ENCODE data around the gene PFN3. TPM values are rescaled to one million over a fixed set of nuclear protein-coding genes. Genes with fewer than 3 reads are reported as not detected.
A peak's percentile ranks its signal among the peaks of the same experiment; 100 is the strongest.

Gene PFN3
- not detected for total RNA-seq

- DNase-seq (ENCODE audit: low spot score in 2 of 2): no peak
- peaks cover 0 to 4% of the 10 kb centered on the region in 2 donors for H3K36me3 Mint-ChIP-seq
These were observed at the start of gene PFN3 for GRCh38 chr5:177399997-177400868. Gene PFN3 (minus strand): TSS chr5:177400661. CDS start chr5:177400576, 85 bp downstream.

DNA sequence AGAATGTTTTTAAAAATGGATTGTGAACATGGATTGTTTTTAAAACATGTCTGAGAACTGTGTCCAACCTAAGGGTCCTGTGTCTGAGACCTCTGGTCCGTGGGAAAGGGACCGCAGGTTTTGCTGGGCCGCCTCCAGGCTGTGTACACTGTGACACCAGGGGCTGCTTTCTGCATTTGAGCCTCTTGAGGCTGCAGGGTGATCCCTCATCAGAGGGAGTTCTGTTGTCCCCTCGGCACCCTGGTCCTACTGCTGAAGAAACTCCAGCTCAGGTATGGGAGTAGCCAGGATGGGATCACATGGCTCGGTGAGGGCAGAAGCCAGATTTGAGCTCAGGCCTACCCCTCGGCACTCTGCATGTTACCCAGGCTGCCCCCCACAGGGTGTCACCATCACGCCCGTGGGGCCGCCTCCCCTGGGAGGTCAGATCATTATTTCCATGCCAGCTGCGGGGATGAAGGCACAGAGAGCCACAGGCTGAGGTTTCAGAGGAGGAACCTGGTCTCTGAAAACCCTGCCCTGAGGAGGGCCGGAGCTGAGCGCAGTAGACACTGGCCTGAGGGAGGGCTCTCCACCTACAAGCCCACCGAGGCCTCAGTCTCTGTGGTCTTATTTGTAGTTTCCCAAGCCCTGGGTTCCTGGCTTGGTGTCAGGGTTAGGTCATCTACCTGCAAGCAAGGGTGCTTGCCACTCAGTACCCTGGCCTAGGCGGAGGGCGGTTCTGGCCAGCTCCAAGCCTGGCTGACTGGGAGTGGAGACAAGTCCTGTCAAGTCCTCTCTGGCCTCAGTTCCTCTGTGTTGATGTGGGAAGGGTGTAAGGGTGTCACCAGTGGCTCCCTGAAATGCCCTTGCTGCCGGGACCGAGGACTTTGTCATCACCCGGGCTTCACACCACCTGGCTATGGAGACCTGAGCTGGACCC is 48.9 kb upstream of the PFN3 start:
- no peak for ATAC-seq
- H3K27ac Mint-ChIP-seq: peak overlapping the region in 1 of 2 donors; percentile 84
- no peaks in the 10 kb centered on the region for H3K9me3 Mint-ChIP-seq
- no peak for DNase-seq (ENCODE audit: low spot score in 2 of 2)
- no peaks in the 10 kb centered on the region for H3K36me3 Mint-ChIP-seq

More at GRCh38 chr5:177399997-177400868, at the start of gene PFN3:
- no peaks in the 10 kb centered on the region for H3K9me3 Mint-ChIP-seq
- no peak for ATAC-seq
- H3K27ac Mint-ChIP-seq: no peak within 1 kb of the TSS

DNA sequence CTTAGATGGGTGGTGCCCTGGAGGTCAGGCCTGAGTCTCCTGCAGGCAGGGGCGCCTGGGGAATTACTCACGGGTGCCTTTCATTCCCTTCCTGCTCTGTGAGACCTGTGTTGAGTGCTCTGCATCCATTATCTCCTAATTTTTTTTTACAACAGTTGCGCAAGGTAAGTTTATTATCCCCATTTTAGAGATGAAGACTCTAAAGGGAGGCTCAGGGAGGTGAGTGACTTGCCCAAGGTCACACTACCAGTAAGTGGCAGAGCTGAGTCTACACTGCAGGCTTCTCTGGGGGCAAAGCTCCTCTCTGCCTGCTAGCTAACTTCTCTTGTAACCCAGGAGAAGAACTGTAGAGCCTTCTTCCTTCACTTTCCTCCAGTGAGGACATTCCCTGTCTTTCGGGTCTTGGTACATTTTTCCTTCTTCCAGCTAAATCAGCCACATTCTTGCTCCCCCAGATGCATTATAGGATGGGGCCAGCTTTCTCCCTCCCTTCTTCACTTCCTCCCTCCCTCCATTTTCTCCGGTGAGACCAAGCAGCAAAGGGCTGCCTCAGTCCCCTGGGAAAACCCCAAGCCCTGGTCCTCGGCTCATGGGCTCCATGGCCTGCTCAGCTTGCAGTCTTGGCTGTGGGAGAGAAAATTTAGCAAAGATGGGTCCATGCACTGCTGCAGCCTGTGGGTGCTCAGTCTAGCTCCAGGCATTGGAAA is 47.9 kb upstream of the PFN3 start:
- Mint-ChIP-seq H3K27ac (peak overlapping the region; percentile 84 to 95), H3K36me3 (no peaks in the 10 kb centered on the region), H3K9me3 (no peaks in the 10 kb centered on the region)
- no peak for ATAC-seq
- no peak for DNase-seq (ENCODE audit: low spot score in 2 of 2)

- no peaks in the 10 kb centered on the region for H3K36me3 Mint-ChIP-seq
- DNase-seq (ENCODE audit: low spot score in 2 of 2) (no peak), ATAC-seq (peak; percentile 1 to 36)
- H3K27ac Mint-ChIP-seq: peak overlapping the region; percentile 36 to 84
- no peaks in the 10 kb centered on the region for H3K9me3 Mint-ChIP-seq
These were observed 47.3 kb upstream of the PFN3 start for GRCh38 chr5:177447611-177448243.

DNA sequence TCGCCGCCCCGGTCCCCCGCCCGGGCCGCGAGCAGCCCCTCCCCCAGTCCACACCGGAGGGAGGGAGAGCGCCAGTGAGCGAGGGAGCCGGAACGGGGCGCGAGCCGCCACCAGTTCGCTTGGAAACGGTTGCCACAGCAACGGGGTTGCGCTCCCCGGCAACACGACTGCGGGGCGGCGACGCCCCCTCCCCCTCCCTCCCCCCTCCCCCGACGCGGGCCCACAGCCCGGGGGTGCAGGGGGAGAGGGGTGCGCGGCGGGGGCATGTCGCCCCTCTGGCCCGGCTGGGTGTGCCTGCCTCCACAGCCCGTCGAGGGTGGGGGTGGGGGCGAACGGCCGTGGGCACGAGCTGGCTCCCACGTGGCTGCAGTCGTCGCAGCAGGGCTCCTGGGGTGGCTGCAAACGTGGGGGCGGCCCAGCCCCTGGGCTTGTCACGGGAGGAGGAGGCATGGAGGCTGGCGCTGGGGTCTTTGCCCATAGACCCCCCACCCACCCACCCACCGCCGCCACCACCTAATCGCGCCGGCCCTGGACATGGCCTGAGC is 46.7 kb upstream of the PFN3 start:
- no peak overlapping the region for H3K27ac Mint-ChIP-seq
- no peaks in the 10 kb centered on the region for H3K9me3 Mint-ChIP-seq
- ATAC-seq: peak; percentile 21 to 45
- H3K36me3 Mint-ChIP-seq: no peaks in the 10 kb centered on the region
- peak in 1 of 2 donors; percentile 67 for DNase-seq (ENCODE audit: low spot score in 2 of 2)

DNA sequence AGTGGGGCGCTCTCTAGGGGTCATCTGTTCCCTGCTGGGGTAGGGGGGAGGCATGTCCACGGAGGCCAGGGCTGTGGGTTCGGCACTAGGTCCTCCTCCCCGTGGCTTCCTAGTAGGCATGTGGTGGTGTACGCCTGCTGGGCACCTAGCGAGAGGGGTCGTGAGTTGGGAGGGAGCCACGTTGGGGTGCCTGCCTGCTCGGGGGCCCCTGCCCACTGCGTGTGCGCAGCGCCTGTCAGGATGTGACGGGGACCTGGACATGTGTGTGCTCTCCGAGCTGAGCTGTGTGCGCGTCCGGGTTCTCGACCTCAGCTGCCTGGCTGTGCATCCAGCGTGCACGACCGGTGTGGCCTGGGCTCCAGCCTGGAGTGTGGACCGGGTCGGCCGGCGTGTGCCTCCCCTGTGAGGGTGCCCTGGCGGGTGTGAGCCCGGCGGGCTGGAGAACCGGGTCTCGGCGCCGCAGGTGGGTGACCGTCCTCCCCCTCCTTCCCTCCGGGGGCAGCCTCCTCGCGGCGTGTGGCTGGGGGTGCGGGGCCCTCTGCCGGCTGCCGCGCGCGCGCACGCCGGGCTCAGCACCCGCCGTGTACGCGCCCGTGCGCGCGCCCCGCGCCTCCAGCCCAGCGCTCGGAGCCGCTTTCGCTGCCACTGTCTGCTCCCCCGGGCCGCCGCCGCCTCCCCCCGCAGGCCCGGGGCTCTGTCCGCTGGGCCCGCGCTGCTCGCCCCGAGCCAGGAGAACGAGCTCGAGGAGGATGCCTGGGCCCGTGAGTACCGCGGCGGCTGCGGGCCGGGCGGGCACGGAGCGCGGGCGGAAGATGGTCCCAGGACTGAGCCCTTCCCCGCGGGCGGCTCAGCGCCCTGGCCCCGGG is 46.0 kb upstream of the PFN3 start, which contains the start of gene PRR7:
Gene PRR7 (plus strand): TSS at position 615 of the 866 bp plus-strand sequence. CDS start 8,254 bp downstream, outside the sequence.
- Mint-ChIP-seq H3K27ac (peak within 1 kb of the TSS; percentile 67 to 84), H3K36me3 (no peaks in the 10 kb centered on the region), H3K9me3 (no peaks in the 10 kb centered on the region)
- DNase-seq (ENCODE audit: low spot score in 2 of 2) (peak in 1 of 2 donors; percentile 71), ATAC-seq (peak; percentile 41 to 65)

DNA sequence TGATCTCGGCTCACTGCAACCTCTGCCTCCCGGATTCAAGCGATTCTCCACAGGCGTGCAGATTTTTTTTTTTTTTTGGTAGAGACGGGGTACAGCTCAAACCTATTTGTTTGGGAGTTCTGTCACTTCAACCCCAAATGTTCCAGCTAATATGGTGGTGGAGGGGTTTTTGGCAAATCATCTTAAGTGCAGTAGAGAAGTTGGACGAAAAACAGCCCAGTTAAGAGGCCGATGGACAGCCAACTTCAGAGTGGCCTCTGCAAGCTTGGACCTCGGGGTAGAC is 45.4 kb upstream of the PFN3 start:
- ATAC-seq: no peak

GRCh38 chr5:177445052-177445916 is 44.8 kb upstream of the PFN3 start:
- DNase-seq (ENCODE audit: low spot score in 2 of 2) (peak in 1 of 2 donors; percentile 54), ATAC-seq (no peak)
- Mint-ChIP-seq H3K36me3 (peaks cover 0 to 1% of the 10 kb centered on the region in 2 donors), H3K27ac (peak overlapping the region; percentile 73 to 77), H3K9me3 (no peaks in the 10 kb centered on the region)

More for the DNA sequence above, 45.4 kb upstream of the PFN3 start:
- no peak for DNase-seq (ENCODE audit: low spot score in 2 of 2)
- Mint-ChIP-seq H3K27ac (peak overlapping the region; percentile 67 to 73), H3K36me3 (no peaks in the 10 kb centered on the region), H3K9me3 (no peaks in the 10 kb centered on the region)

DNA sequence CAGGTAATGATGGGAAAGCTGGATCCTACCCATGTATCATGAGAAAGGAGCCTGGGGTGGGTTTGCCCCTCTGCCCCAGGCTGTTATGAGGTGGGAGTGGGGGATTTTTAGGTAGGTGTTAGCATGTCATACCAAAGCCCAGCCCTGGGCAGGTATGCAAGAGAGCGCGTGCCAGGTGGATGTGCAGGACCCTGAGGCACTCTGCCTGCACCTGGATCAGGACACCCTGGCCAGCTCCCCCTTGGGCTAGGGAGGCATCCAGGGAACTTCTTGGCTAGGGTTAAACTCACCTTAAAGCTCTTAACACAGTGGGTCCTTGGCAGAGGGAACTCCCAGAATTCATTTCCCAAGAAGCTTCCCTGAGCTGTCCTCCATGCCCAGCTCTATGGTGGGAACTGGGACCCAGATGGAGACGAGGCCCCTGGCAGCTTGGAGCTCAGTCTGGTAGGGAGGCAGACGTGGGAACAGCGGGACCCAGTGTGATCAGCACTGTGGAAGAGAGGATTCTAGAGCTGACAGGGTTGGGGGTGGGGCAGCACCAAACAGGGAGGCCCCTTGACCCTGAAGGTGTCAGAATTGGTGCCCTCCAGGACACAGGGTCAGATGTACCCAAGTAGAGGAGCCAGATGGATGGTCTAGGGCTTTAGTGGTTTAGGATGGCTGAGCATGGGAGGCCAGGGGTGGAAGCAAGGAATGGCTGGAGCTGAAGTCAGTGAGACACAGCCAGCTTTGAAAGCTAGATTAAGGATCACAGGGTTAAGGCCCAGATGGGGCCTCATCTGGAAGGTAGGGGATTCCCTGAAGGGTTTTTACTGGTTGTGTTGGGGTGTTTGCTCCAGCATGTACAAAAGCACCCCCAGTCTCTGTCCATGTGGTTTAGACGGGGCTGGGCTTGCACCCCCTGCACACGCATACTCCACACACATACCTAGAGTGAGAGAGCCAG is 43.9 kb upstream of the PFN3 start:
- Mint-ChIP-seq H3K9me3 (no peaks in the 10 kb centered on the region), H3K36me3 (peaks cover 5 to 10% of the 10 kb centered on the region in 2 donors), H3K27ac (peak overlapping the region; percentile 73 to 77)
- DNase-seq (ENCODE audit: low spot score in 2 of 2) (peak in 1 of 2 donors; percentile 54), ATAC-seq (no peak)

- no peak for ATAC-seq
- peak in 1 of 2 donors; percentile 52 for DNase-seq (ENCODE audit: low spot score in 2 of 2)
- peaks cover 7 to 14% of the 10 kb centered on the region in 2 donors for H3K36me3 Mint-ChIP-seq
These were observed 42.9 kb upstream of the PFN3 start for GRCh38 chr5:177443144-177443983.

DNA sequence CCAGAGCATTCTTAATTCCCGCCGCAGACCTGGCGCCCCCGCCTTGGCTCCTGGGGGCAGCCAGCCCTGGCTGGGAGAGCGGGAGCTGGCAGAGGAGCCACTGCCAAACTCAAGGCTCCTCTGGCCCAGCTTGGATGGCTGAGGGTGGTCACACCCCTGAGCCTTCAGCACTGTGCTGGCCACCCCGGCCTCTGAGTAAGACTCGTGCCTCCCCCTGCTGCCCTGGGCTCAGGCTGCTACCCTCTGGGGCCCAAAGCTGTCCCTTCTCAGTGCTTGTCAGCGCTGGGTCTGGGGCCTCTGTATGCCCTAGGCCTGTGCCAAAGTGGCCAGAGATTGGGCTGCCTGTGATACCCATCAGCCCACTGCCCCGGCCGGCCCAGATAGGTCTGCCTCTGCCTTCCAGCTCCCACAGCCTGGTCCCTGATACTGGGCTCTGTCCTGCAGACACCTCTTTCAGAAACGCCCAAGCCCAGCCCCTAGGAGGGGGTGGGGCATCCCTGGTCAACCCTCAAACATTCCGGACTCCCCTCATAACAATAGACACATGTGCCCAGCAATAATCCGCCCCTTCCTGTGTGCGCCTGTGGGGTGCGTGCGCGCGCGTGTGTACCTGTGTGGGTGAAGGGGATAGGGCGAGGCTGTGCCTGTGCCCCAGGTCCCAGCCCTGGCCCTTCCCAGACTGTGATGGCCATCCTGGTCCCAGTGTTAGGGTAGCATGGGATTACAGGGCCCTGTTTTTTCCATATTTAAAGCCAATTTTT is 41.8 kb upstream of the PFN3 start:
- DNase-seq (ENCODE audit: low spot score in 2 of 2) (peak in 1 of 2 donors; percentile 56), ATAC-seq (no peak)
- Mint-ChIP-seq H3K36me3 (peaks cover 16 to 20% of the 10 kb centered on the region in 2 donors), H3K9me3 (no peaks in the 10 kb centered on the region), H3K27ac (peak overlapping the region; percentile 63 to 86)

More at GRCh38 chr5:177443144-177443983, 42.9 kb upstream of the PFN3 start:
- H3K9me3 Mint-ChIP-seq: no peaks in the 10 kb centered on the region
- peak overlapping the region in 1 of 2 donors; percentile 73 for H3K27ac Mint-ChIP-seq

Data from activated naive CD4-positive, alpha-beta T cell treated with anti-CD3 and anti-CD28 coated beads, Interleukin-2, amount 50 U/mL, for 72 hours (primary cell).